ENCODE data around the gene KIF26B.
"Not testable (repeated sequence)": the region's sequence is repeated elsewhere in the genome, so short reads cannot be mapped to it uniquely, and the experiment has no call there.

Gene KIF26B

GRCh38 chr1:245728035-245728434 is 573.2 kb downstream of the KIF26B start:
- not testable (repeated sequence) for H3K27ac ChIP-seq; DNase-seq (ENCODE audit: low read depth, low spot score)

DNA sequence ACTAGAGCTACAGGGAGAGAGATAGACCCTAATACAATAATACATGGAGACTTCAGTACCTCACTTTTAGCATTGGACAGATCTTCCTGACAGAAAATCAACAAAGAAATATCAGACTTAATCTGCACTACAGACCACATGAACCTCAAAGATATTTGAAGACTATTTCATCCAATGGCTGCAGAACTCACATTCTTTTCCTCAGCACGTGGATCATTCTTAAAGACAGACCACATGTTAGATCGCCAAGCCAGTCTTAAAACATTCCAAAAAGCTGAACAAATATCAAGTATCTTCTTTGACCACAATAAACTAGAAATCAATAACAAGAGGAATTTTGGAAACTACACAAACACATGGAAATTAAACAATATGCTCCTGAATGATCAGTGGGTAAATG is 576.0 kb downstream of the KIF26B start:
- no peak overlapping the region for H3K27ac ChIP-seq
- DNase-seq (ENCODE audit: low read depth, low spot score) = no peak

GRCh38 chr1:245740336-245740735 is 585.6 kb downstream of the KIF26B start:
- not testable (repeated sequence) for H3K27ac ChIP-seq; DNase-seq (ENCODE audit: low read depth, low spot score)

DNA sequence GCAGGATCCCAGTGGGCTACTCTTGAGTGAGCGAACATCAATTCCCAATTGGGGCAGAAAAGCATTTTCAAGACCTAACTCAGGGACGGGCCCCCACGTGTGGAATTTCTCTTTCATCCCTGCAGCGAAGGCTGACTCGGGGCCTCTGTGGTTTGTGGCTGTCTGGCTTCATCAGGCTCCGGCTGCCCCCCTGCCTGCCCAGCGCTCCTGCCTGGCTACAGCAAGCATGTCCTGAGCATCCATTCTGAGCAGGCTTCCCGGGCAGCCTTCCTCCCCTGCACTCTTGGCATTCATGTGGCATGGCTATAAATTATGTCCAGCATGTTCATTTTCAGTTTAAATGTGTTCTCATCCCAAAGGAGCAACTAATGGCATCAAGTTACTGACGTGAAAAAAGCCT is 588.1 kb downstream of the KIF26B start:
- H3K27ac ChIP-seq = no peak overlapping the region
- DNase-seq (ENCODE audit: low read depth, low spot score) = no peak

GRCh38 chr1:245748240-245748639 is 593.5 kb downstream of the KIF26B start:
- H3K27ac ChIP-seq = no peak overlapping the region
- no peak for DNase-seq (ENCODE audit: low read depth, low spot score)

DNA sequence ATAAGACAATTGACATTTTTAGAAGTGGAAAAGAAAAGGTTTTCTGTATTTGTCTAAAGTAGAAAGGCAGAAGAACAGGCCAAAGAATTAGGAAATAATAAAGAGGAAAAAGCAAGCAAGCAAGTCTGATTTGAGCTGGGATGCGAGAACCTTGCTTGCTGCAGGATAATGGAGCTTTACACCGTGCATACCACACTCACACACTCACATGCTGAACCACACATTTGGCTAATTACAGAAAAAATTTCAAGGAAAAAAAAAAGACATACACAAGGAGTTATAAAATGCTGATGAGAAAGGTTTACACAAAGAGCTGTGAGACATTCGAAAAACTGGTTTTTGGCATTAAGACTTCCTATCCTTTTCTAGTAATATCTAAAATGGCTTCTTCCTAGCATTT is 593.9 kb downstream of the KIF26B start:
- DNase-seq (ENCODE audit: low read depth, low spot score) = no peak
- no peak overlapping the region for H3K27ac ChIP-seq

- no peak overlapping the region for H3K27ac ChIP-seq
- no peak for DNase-seq (ENCODE audit: low read depth, low spot score)
Observed at GRCh38 chr1:245749053-245749452, 594.3 kb downstream of the KIF26B start.

GRCh38 chr1:245750261-245750660 is 595.5 kb downstream of the KIF26B start:
- no peak for DNase-seq (ENCODE audit: low read depth, low spot score)
- H3K27ac ChIP-seq = no peak overlapping the region

GRCh38 chr1:245751116-245751515 is 596.3 kb downstream of the KIF26B start:
- no peak for DNase-seq (ENCODE audit: low read depth, low spot score)
- no peak overlapping the region for H3K27ac ChIP-seq

- H3K27ac ChIP-seq = no peak overlapping the region
- no peak for DNase-seq (ENCODE audit: low read depth, low spot score)
Observed at GRCh38 chr1:245751726-245752470, 597.1 kb downstream of the KIF26B start.

GRCh38 chr1:245752561-245752960 is 597.8 kb downstream of the KIF26B start:
- H3K27ac ChIP-seq = no peak overlapping the region
- no peak for DNase-seq (ENCODE audit: low read depth, low spot score)

- no peak for DNase-seq (ENCODE audit: low read depth, low spot score)
- H3K27ac ChIP-seq = no peak overlapping the region
Observed at GRCh38 chr1:245753807-245754206, 599.0 kb downstream of the KIF26B start.

DNA sequence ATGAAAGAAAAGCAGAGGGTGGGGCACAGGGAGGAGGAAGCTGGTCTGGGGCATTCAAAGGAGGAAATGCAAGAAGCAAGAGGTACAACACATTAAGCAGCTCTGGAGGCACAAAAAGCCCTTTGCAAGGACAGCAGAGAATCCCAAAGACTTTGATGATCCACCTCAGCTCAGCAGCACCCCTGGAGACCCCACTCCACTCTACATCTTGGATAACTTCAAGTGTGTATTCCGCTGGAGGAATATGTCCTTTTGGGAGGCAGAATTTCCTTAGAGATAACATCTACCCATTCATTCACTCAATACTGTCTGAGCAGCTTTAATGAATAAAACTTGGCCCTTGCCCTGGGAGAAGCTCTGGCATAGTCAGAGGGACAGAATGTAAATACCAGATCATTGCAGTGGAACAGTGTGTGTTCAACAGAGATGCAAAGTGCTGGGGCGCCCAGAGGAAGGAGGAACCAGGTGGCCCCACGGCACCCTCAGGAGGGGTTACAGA is 599.7 kb downstream of the KIF26B start:
- DNase-seq (ENCODE audit: low read depth, low spot score) = no peak
- H3K27ac ChIP-seq = no peak overlapping the region

Measured in epithelial cell of prostate (primary cell).